Right cardiac atrium (tissue), 5 donors: ENCODE measurements around the gene AMN1. TPM values are rescaled to one million over a fixed set of nuclear protein-coding genes. Genes with fewer than 3 reads are reported as not detected.
A peak's percentile ranks its signal among the peaks of the same experiment; 100 is the strongest.
"Not testable (repeated sequence)": the region's sequence is repeated elsewhere in the genome, so short reads cannot be mapped to it uniquely, and the experiment has no call there.

Source experiments
- ATAC-seq, 2 donors: fragments of 200-7000 bp; cut with Tn5 transposase; one replicate each; pipeline versions ENCODE4 v1.8.0 to v1.9.1; 2020; ENCODE audit warnings: moderate library complexity in 2 of 2, mild to moderate bottlenecking in 1 of 2
- DNase-seq, 3 donors: peaks; one replicate each; pipeline ENCODE4 v3.0.0-alpha.2; 2020
- H3K27ac ChIP-seq: one replicate; pipeline ENCODE4 v1.5.1; 2013; ENCODE audit warnings: mild to moderate bottlenecking, low read length, control low read depth, moderate library complexity
- H3K27me3 ChIP-seq: one replicate; pipeline ENCODE4 v1.6.1; 2013; ENCODE audit not compliant: control insufficient read depth, insufficient read depth
- H3K4me1 ChIP-seq: one replicate; pipeline ENCODE4 v1.6.1; 2013; ENCODE audit warnings: low read length; ENCODE audit not compliant: control insufficient read depth, insufficient read depth
- H3K4me3 ChIP-seq: one replicate; pipeline ENCODE4 v1.5.1; 2013; ENCODE audit warnings: low read length, control low read depth
- H3K9me3 ChIP-seq: one replicate; pipeline ENCODE4 v1.6.1; 2013; ENCODE audit warnings: low read length; ENCODE audit not compliant: control insufficient read depth
- WGBS: extraction: QIAGEN DNeasy Blood & Tissue Kit; methylation state at CpG from one replicate; pipeline ENCODE4 v1.1.7; 2013; 5-methylcytosine and 5-hydroxymethylcytosine counted together
- intact Hi-C, 4 donors: fragments of 100-400 bp; cut with DNase I; formaldehyde crosslinking; loops; one replicate each; pipeline versions ENCODE4 v1.11.0 to v1.14.0; 2022 to 2023
- long read RNA-seq, 4 donors: library from polyadenylated mRNA; unstranded; transcript quantifications; one replicate each; pipeline ENCODE4 v2.0.0, GENCODE V29; 2020 to 2021
- polyA plus RNA-seq: library from polyadenylated mRNA; stranded (reverse); fragments of 200-250 nt; gene quantifications from one replicate; pipeline ENCODE4 v1.2.3, GENCODE V29; 2013
- total RNA-seq, 4 donors: library from RNA; stranded (reverse); fragmentation: NEBNext Ultra II Directional; extraction: Animal tissue kit (Norgen Biotek cat#: 25700); gene quantifications; one replicate each; pipeline ENCODE4 v1.2.1, GENCODE V29; 2021
- donor health status: healthy with polysubstance abuse.
- donor health status: DM: no; HTN: yes; CAD: no.
- donor health status: DM: no; HTN: no; CAD: no.
- donor health status: DM: no; HTN: yes; CAD: no; lungs with severe emphysema.
- donor health status: DM: yes; HTN: yes; CAD: no.

The AMN1 gene
- total RNA-seq = 10 to 100 TPM; 10.7 to 13.9 (median 11.6) TPM
- 9.6 TPM for polyA plus RNA-seq
- long read RNA-seq, donor 1, transcript AMN1-201 (7 exons, 2,110 nt) = major isoform, 7 of 30 reads
- long read RNA-seq, donor 1, transcript AMN1-207 (9 exons, 1,025 nt) = major isoform, 7 of 30 reads
- long read RNA-seq, donor 1, partial matches to known transcripts = 1 of 30 reads
- long read RNA-seq, donor 1, other reads (novel, unspliced or antisense) = 11 of 30 reads
- long read RNA-seq, donor 2, partial matches to known transcripts = 0 of 4 reads
- long read RNA-seq, donor 2, other reads (novel, unspliced or antisense) = 2 of 4 reads
- long read RNA-seq, donor 3, transcript AMN1-201 (7 exons, 2,110 nt) = major isoform, 18 of 34 reads
- long read RNA-seq, donor 3, partial matches to known transcripts = 0 of 34 reads
- long read RNA-seq, donor 3, other reads (novel, unspliced or antisense) = 10 of 34 reads
- long read RNA-seq, donor 4, transcript AMN1-201 (7 exons, 2,110 nt) = major isoform, 5 of 12 reads
- long read RNA-seq, donor 4, partial matches to known transcripts = 0 of 12 reads
- long read RNA-seq, donor 4, other reads (novel, unspliced or antisense) = 5 of 12 reads

DNA sequence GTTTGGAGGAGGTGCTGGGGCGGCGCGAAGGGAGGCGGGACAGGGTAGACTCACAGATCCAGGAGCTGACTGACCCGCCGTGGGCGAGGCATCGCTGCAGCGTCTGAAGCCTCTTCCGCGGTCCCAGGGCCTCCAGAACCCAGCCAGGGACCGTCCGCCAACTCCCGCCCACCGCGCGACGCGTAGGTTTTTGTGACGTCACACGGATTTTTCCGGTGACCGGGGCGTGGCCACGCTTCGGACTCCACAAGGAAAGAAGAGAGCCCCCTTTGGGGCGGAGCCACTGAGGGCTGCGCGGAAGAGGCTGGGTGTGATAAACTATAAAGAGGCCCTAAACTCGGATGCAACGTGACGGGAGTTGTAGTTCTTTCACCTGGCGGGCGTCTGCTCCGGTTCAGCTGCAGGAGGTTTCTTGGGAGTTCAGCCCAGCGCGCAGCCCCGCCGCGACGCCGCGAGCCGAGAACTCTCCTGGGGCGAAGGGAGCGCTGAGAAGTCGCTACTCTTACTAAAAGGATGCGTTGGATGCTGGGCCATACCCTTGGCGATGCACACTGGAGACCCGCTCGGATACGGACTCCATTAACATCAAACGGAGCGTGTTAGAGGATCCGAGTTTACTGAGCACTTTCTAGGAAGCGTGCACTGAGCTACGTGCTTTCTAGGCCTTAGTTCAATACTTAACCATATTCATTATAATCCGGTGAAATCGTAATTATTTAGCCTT lies at the start of gene AMN1:
Gene AMN1 (minus strand): TSS at position 105 of the 724 bp plus-strand sequence. CDS start 13 bp downstream, at position 92.
- peak; percentile 98 to 99 for ATAC-seq
- Histone ChIP-seq H3K27me3 (no peaks in the 10 kb centered on the region), H3K4me1 (peaks cover 6% of the 10 kb centered on the region), H3K9me3 (no peaks in the 10 kb centered on the region), H3K4me3 (peak within 1 kb of the TSS; percentile 95), H3K27ac (peak within 1 kb of the TSS; percentile 100)
- peak; percentile 99 to 100 (median 100) for DNase-seq
- WGBS = 3% methylated on average over 59 of the region's 59 CpGs
- intact Hi-C loops = no loop called here

GRCh38 chr12:31773867-31774266 lies 45.0 kb upstream of the AMN1 start:
- Histone ChIP-seq H3K27ac (no peak overlapping the region), H3K4me3 (no peak overlapping the region), H3K27me3 (no peaks in the 10 kb centered on the region), H3K9me3 (no peaks in the 10 kb centered on the region), H3K4me1 (no peaks in the 10 kb centered on the region)
- intact Hi-C loops = no loop called here
- WGBS = 58% methylated on average over 2 of the region's 2 CpGs
- DNase-seq = no peak
- peak in 1 of 2 donors; percentile 18 for ATAC-seq

DNA sequence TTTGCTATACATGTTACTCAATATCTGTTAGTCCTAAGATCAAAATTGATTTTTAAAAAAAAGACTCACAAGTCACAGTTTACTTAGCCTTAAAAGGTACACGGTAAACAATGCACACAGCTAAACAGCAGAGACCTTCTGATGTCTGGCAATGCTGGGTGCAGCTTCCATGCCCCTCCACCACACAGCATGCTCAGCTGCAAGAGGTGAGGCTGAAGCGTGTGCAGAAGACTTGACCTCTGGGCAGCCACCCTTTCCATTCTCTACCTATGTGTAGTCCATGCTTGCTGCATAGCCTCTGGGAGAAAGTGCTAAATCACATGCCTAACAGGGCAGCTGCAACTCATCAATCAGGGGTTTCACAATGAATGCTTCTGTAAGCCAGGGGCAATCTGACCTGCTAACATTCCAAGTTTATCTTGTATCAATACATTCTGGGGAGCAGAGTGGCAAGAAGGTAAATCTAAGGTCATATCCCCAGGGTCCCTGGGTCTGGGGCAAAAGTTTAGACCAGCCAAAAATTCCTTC lies 44.5 kb upstream of the AMN1 start:
- WGBS = 45% methylated on average over 2 of the region's 2 CpGs
- H3K27ac ChIP-seq = no peak overlapping the region
- no peak for ATAC-seq
- H3K27me3 ChIP-seq = no peaks in the 10 kb centered on the region
- intact Hi-C loops = no loop called here
- H3K4me3 ChIP-seq = no peak overlapping the region
- DNase-seq = no peak
- no peaks in the 10 kb centered on the region for H3K9me3 ChIP-seq
- no peaks in the 10 kb centered on the region for H3K4me1 ChIP-seq

- H3K4me1 ChIP-seq = no peaks in the 10 kb centered on the region
- whole genome bisulfite sequencing = 58% methylated on average over 5 of the region's 5 CpGs
- ATAC-seq (no peak), DNase-seq (no peak)
- no peak overlapping the region for H3K27ac ChIP-seq
- H3K4me3 ChIP-seq = no peak overlapping the region
- no peaks in the 10 kb centered on the region for H3K27me3 ChIP-seq
- intact Hi-C loops = no loop called here
- no peaks in the 10 kb centered on the region for H3K9me3 ChIP-seq
Measured at GRCh38 chr12:31772685-31773222, 43.9 kb upstream of the AMN1 start.

DNA sequence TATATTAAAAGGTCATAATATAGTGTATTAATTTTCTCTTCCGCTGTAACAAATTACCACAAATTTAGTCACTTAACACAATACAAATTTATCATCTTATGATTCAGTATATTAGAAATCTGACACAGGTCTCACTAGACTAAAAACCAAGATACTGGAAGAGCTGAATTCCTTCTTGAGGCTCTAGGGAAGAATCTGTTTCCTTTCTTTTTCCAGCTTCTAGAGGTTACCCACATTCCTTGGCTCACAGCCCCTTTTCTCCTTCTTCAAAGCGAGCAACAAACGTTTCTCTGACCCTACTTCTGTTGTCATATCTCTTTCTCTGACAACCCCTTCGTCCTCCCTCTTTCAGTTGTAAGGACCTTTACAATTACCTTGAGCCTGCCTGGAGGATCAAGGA lies 43.4 kb upstream of the AMN1 start:
- WGBS = 74% methylated on average over 4 of the region's 4 CpGs
- no peak overlapping the region for H3K4me3 ChIP-seq
- DNase-seq (no peak), ATAC-seq (no peak)
- H3K27me3 ChIP-seq = no peaks in the 10 kb centered on the region
- no peak overlapping the region for H3K27ac ChIP-seq
- intact Hi-C loops = no loop called here
- no peaks in the 10 kb centered on the region for H3K9me3 ChIP-seq
- H3K4me1 ChIP-seq = no peaks in the 10 kb centered on the region

GRCh38 chr12:31768046-31768445 lies 39.2 kb upstream of the AMN1 start:
- intact Hi-C loops = no loop called here
- H3K27me3 ChIP-seq = no peaks in the 10 kb centered on the region
- WGBS = 85% methylated on average over 2 of the region's 2 CpGs
- no peaks in the 10 kb centered on the region for H3K9me3 ChIP-seq
- H3K4me3 ChIP-seq = no peak overlapping the region
- no peaks in the 10 kb centered on the region for H3K4me1 ChIP-seq
- H3K27ac ChIP-seq = no peak overlapping the region
- DNase-seq (no peak), ATAC-seq (no peak)

DNA sequence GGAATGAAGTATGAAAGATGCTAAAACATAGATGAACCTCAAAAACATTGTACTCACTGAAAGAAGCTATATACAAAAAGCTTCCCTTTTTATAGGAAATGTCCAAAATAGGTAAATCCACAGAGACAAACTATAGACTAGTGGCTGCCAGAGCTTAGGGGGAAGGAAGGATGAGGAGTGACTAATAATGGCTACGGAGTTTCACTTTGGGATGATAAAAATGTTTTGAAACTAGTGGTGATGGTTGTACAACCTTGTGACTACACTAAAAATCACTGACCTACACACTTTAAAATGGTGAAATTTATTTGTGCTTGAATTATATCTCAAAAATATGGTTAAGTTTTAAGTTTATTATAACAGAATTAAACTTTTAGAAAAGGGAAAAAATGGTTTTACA lies 37.1 kb upstream of the AMN1 start:
- no peak for ATAC-seq
- Histone ChIP-seq H3K27me3 (no peaks in the 10 kb centered on the region), H3K4me3 (no peak overlapping the region), H3K27ac (no peak overlapping the region), H3K4me1 (no peaks in the 10 kb centered on the region), H3K9me3 (no peaks in the 10 kb centered on the region)
- intact Hi-C loops = no loop called here
- no peak for DNase-seq
- 62% methylated on average over 1 of the region's 1 CpG for WGBS

- Histone ChIP-seq H3K9me3 (no peaks in the 10 kb centered on the region), H3K27me3 (no peaks in the 10 kb centered on the region), H3K4me3 (no peak overlapping the region), H3K27ac (no peak overlapping the region), H3K4me1 (no peaks in the 10 kb centered on the region)
- intact Hi-C loops = no loop called here
- ATAC-seq (no peak), DNase-seq (no peak)
- WGBS = 92% methylated on average over 4 of the region's 4 CpGs
Measured at GRCh38 chr12:31759632-31760459, 31.0 kb upstream of the AMN1 start.

DNA sequence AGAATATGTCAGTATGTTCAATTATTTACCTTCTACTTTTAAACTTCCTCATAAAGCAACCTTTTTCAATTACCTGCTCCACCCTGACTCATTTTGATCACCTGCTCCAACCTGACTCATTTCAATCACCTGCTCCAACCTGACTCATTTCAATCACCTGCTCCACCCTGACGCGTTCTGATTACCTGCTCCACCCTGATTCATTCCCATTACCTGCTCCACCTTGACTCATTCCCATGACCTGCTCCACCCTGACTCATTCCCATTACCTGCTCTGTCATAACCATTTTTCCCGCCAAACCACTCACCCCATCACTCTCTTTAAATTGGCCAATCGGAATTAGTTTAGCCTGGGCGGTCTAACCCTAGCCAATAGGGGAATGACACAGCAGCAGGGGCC lies 29.5 kb upstream of the AMN1 start:
- WGBS = 97% methylated on average over 5 of the region's 5 CpGs
- H3K4me3 ChIP-seq = not testable (repeated sequence)

GRCh38 chr12:31756977-31757420 lies 28.2 kb upstream of the AMN1 start:
- Histone ChIP-seq H3K27me3 (no peaks in the 10 kb centered on the region), H3K4me1 (no peaks in the 10 kb centered on the region), H3K4me3 (no peak overlapping the region), H3K27ac (no peak overlapping the region), H3K9me3 (no peaks in the 10 kb centered on the region)
- whole genome bisulfite sequencing = 86% methylated on average over 1 of the region's 1 CpG
- intact Hi-C loops = no loop called here
- no peak for ATAC-seq
- DNase-seq = no peak

More for the DNA sequence above, 29.5 kb upstream of the AMN1 start:
- intact Hi-C loops, H3K4me1 ChIP-seq, H3K9me3 ChIP-seq, H3K27me3 ChIP-seq, DNase-seq, ATAC-seq, H3K27ac ChIP-seq: not testable (repeated sequence)
